ENCODE results near the gene FAM174C.

GRCh38 chr19:1269478-1270212 lies 5.7 kb upstream of the FAM174C start:
- TF ChIP-seq ZNF362 (tag by site-specific recombination; IDR thresholded peaks at IDR 0.05) (no peak), ZNF140 (tag by site-specific recombination; IDR thresholded peaks at IDR 0.05) (no peak), ZEB2 (tag by site-specific recombination; IDR thresholded peaks at IDR 0.05) (peak; percentile 50), EGR2 (tag by site-specific recombination; IDR thresholded peaks at IDR 0.05; ENCODE audit: low read depth) (0 out of 2 replicates have a peak, but pooled peaks have one; percentile 24), ZNF654 (tag by site-specific recombination; IDR thresholded peaks at IDR 0.05; ENCODE audit: low read depth) (no peak), CTCF (tag by site-specific recombination; IDR thresholded peaks at IDR 0.05) (peak; percentile 84), ZNF548 (tag by site-specific recombination; IDR thresholded peaks at IDR 0.05) (no peak)
- TF ChIP-seq, protein P1, sequence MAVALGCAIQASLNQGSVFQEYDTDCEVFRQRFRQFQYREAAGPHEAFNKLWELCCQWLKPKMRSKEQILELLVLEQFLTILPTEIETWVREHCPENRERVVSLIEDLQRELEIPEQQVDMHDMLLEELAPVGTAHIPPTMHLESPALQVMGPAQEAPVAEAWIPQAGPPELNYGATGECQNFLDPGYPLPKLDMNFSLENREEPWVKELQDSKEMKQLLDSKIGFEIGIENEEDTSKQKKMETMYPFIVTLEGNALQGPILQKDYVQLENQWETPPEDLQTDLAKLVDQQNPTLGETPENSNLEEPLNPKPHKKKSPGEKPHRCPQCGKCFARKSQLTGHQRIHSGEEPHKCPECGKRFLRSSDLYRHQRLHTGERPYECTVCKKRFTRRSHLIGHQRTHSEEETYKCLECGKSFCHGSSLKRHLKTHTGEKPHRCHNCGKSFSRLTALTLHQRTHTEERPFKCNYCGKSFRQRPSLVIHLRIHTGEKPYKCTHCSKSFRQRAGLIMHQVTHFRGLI (tag by site-specific recombination; IDR thresholded peaks at IDR 0.05), result no peak
